Cardiac fibroblast (primary cell): Measurements from ENCODE around the gene ABLIM2.

ENCODE experiments used
- DNase-seq, 2 donors: peaks; one replicate each; pipeline versions ENCODE4 v3.0.0 to v3.0.0-alpha.2; 2010; ENCODE audit warnings: low read depth in 2 of 2
- H3K4me3 ChIP-seq, 2 donors: replicated peaks in 1 of 2; 1 replicate in 1 of 2; 2 replicates in 1 of 2; pipeline ENCODE4 v1.5.1; 2011; ENCODE audit warnings: low read depth in 2 of 2, low read length in 2 of 2, mild to moderate bottlenecking in 2 of 2, moderate library complexity in 1 of 2
- TF ChIP-seq, protein P1 (sequence below): IDR thresholded peaks from one replicate; pipeline ENCODE4 v1.5.1; 2011; ENCODE audit warnings: low read depth, mild to moderate bottlenecking, low read length, inconsistent platforms

Gene ABLIM2

DNA sequence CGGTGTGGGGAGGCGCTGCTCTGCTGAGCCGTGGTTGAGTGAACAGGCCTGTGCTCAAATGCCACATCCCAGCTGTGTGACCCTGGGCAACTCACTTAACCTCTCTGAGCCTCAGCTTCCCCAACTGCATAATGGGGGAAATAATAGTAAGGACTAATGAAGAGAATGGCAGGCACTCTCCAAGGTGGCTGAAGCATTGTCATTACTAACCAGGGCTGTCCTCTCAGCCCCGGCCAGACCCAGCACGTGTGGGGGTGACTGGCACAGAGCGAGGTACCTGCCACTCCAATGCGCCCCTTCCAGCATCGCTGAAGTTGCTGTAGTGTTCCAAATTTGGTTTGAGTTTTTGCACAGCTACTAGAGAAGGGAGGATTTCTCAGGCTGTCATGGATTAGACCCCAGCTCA is 80.0 kb downstream of the ABLIM2 start:
- TF ChIP-seq, protein P1, sequence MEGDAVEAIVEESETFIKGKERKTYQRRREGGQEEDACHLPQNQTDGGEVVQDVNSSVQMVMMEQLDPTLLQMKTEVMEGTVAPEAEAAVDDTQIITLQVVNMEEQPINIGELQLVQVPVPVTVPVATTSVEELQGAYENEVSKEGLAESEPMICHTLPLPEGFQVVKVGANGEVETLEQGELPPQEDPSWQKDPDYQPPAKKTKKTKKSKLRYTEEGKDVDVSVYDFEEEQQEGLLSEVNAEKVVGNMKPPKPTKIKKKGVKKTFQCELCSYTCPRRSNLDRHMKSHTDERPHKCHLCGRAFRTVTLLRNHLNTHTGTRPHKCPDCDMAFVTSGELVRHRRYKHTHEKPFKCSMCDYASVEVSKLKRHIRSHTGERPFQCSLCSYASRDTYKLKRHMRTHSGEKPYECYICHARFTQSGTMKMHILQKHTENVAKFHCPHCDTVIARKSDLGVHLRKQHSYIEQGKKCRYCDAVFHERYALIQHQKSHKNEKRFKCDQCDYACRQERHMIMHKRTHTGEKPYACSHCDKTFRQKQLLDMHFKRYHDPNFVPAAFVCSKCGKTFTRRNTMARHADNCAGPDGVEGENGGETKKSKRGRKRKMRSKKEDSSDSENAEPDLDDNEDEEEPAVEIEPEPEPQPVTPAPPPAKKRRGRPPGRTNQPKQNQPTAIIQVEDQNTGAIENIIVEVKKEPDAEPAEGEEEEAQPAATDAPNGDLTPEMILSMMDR = no peak
- no peak for DNase-seq
- H3K4me3 ChIP-seq = no peak overlapping the region

DNA sequence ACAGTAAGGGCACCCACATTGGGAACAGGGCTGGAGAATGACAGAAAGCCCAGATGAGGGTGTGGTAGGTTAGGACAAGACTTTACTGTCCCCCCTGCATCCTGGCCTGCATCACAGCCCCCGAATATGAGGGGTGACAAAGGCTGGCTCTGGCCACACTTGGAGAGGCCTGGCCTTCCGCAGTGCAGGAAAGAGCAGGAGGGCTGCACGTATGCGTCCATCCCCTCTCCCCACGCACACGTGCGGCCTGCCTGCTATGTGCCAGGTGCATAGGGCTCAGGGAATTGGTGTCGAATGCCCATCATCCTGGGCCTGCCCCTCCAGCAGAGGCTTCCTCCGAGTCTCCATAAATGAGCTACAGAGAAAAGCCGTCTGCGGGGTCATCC is 80.5 kb downstream of the ABLIM2 start:
- H3K4me3 ChIP-seq = no peak overlapping the region
- TF ChIP-seq, protein P1 = no peak
- no peak for DNase-seq

DNA sequence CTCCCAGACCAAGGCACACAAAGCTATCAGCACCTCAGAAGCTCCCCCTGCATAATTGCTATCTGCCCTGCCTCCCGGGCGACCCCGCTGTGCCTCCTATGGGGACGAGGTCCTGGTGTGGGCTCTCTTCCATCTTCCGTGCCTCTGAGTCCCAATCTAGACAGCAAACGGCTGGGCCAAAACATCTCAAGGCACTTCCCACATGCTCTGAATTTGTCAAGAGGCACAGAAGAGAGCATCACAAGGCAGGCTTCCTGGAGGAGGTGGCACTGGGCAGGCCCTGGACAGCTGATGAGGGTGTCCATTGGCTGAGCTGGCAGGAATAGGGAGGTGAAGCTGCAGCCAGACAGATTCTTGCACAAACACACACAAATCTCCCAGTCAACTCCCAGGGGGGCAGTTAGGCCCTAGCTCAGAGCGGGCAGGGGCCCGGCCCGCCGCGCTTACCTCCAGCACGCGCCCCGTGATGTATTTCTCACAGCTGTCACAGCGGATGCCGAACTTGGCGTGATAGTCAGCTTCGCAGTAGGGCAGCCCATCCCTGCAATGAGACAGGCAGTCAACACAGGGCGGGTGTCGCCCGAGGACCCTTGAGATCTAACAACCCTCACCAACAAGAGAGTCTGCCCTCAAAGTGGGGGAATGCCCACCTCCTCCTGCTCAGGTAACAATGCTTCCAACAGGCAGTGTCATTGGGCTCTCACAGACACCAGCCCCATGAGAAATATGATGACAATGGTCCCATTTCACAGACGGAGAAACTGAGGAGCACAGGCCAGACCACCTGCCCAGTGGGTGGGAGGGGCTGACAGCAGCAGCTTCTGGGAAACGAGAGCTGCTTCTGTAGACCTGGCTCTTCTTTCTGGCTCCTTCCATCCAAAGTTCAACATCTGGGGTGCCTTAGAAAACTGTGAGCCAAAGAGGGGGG is 81.2 kb downstream of the ABLIM2 start:
- TF ChIP-seq, protein P1 = no peak
- H3K4me3 ChIP-seq = no peak overlapping the region
- no peak for DNase-seq

DNA sequence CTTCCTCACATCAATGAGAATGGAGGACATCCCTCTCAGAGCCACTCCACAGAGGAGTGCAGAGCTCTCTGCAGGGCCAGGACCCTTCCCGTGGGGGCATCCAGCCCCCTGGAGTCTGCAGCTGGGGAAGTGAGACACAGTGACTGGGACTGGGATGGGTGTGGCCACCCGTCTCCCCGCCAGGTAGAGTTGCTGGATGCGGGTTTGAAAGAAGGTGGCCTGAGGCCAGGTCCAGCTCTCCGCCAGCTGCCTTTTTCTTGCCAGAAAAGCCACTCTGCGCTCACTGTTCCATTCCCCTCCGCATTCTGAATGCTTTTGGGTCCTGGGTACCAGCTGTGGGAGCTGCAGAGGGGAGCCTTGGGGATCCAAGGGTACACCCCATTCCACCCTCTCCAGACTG is 82.6 kb downstream of the ABLIM2 start:
- TF ChIP-seq, protein P1 = no peak
- DNase-seq = no peak
- no peak overlapping the region for H3K4me3 ChIP-seq

DNA sequence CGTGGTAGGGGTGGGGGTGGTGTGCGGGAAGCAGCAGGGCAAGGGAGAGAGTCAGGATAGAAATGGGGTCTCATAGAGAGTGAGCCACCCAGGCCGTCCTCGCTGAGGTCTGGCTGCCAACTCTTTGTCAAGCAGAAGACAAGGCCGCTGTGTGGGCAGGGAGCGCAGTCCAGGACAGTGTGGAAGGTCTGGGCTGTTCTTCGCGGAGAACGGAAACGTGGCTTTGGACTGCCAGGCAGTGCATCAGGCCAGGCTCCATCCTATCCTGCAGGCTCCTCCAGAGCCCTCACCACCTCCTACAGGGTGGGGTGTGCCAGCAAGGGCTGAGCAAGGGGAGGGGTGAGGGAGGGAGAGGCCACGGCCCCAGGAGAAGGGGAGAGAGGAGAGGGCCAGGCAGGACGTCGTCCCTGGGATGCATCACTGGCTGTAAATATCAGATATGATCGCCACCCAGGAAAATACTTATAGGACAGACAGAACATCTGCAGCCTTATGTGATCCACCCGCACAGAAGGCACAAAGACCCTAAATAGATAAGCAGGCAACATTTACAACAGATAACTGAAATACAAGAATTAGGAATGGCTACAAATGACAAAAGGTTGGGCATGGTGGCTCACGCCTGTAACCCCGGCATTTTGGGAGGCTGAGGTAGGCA is 85.3 kb downstream of the ABLIM2 start:
- TF ChIP-seq, protein P1 = no peak
- DNase-seq = no peak
- H3K4me3 ChIP-seq = no peak overlapping the region

DNA sequence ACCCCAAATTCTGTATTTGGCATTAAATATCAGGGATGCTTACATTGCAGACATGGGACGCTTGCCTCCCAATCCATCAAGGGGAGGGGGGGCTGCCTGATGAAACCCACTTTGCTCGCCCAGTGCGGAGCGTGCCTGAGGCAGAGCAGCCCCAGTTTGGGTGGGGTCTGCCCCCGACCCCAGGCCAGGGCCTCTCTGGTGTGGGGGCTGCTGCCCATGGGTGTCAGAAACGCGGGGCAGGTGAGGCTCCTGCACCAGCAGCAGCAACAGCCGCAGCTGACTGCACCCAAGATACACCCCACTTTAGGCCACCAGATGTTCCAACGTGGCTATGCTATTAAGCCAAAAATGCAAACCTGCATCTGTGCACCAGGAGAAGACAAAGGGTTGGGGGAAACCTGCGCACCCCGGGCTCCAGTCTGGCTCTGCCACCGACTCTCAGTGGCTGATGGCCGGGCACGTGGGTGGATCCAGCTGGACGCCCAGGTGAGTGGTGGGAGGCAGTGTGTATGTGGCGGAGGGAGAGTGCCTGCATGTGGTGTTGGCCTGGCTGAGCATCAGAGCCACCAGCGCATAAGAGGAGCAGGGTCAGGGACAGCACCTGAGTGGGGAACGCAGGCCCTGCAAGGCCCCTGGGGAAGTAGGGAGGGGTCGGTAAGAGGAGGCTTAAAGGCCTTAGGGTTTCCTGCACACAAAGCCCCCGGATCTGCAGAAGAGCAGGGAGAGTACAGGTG is 86.2 kb downstream of the ABLIM2 start:
- no peak overlapping the region for H3K4me3 ChIP-seq
- no peak for DNase-seq
- TF ChIP-seq, protein P1 = no peak
